HL-60 (cell line): ENCODE data around the gene PLD2.

ENCODE experiments used
- DNase-seq, 2 experiments: peaks; one replicate each; pipeline ENCODE4 v3.0.0-alpha.2; 2010 to 2020; ENCODE audit warnings: low read depth in 1 of 2, low spot score in 1 of 2
- H3K27ac ChIP-seq: fragments of 250-450 bp; sonication (Bioruptor Pico); replicated peaks from 2 replicates; pipeline ENCODE4 v1.5.1; 2020; ENCODE audit warnings: mild to moderate bottlenecking, moderate library complexity
- H3K27me3 ChIP-seq: fragments of 250-450 bp; sonication (Bioruptor Pico); 2 replicates; pipeline ENCODE4 v1.5.1; 2021; ENCODE audit warnings: mild to moderate bottlenecking, moderate library complexity; ENCODE audit not compliant: insufficient read depth, poor library complexity, severe bottlenecking
- H3K4me3 ChIP-seq: replicated peaks from 2 replicates; pipeline ENCODE4 v1.5.1; 2011; ENCODE audit warnings: mild to moderate bottlenecking, control low read depth, low read length; ENCODE audit not compliant: insufficient read depth
- CTCF ChIP-seq: IDR thresholded peaks from one replicate; pipeline ENCODE4 v1.5.1; 2011; ENCODE audit warnings: low read length, control low read depth, inconsistent platforms; ENCODE audit not compliant: insufficient read depth
- GABPA ChIP-seq: IDR thresholded peaks from 2 replicates; pipeline ENCODE4 v1.6.1; 2012; ENCODE audit warnings: low read depth
- POLR2AphosphoS5 ChIP-seq: IDR thresholded peaks from 2 replicates; pipeline ENCODE4 v1.6.1; 2012; ENCODE audit warnings: low read depth
- REST ChIP-seq: IDR thresholded peaks from 2 replicates; pipeline ENCODE4 v1.6.1; 2012; ENCODE audit warnings: low read depth; ENCODE audit not compliant: insufficient replicate concordance
- SPI1 ChIP-seq: IDR thresholded peaks from 2 replicates; pipeline ENCODE4 v1.6.1; 2012; ENCODE audit warnings: low read depth, mild to moderate bottlenecking, borderline replicate concordance

PLD2 gene

GRCh38 chr17:4769628-4770027 is 37.3 kb upstream of the PLD2 start:
- DNase-seq = no peak
- Histone ChIP-seq H3K27me3 (no peaks in the 10 kb centered on the region), H3K4me3 (no peak overlapping the region), H3K27ac (no peak overlapping the region)
- TF ChIP-seq GABPA (no peak), CTCF (no peak), SPI1 (no peak)

- DNase-seq = no peak
- Histone ChIP-seq H3K27ac (peak within 1 kb of the TSS; percentile 51), H3K27me3 (no peaks in the 10 kb centered on the region), H3K4me3 (no peak within 1 kb of the TSS)
- no peak for TF ChIP-seq REST
- TF ChIP-seq POLR2AphosphoS5 = no peak
Measured at GRCh38 chr17:4771519-4772234, 35.3 kb upstream of the PLD2 start, which contains the start of gene TM4SF5. TSS of gene TM4SF5 (plus strand) at chr17:4771886. CDS start at chr17:4771923, 37 bp downstream.

GRCh38 chr17:4772235-4772613 is 34.7 kb upstream of the PLD2 start:
- Histone ChIP-seq H3K4me3 (no peak overlapping the region), H3K27me3 (no peaks in the 10 kb centered on the region), H3K27ac (no peak overlapping the region)
- TF ChIP-seq GABPA (no peak), CTCF (no peak), SPI1 (no peak), REST (no peak), POLR2AphosphoS5 (no peak)
- DNase-seq = no peak

- TF ChIP-seq CTCF (no peak), REST (no peak), POLR2AphosphoS5 (no peak), SPI1 (no peak), GABPA (no peak)
- Histone ChIP-seq H3K27ac (no peak overlapping the region), H3K27me3 (no peaks in the 10 kb centered on the region), H3K4me3 (no peak overlapping the region)
- DNase-seq = no peak
Measured at GRCh38 chr17:4777969-4778760, 28.8 kb upstream of the PLD2 start.
